NK-92 treated with Interleukin-12 subunit alpha and Interleukin-12 subunit beta, amount 100 ng/mL, for 24 hours (cell line): ENCODE data around the gene H2AZ2.
"Not testable (repeated sequence)": the region's sequence is repeated elsewhere in the genome, so short reads cannot be mapped to it uniquely, and the experiment has no call there.

Experiments
- DNase-seq: peaks from one replicate; lab custom pipeline; 2025; lab: John Stamatoyannopoulos, UW

The H2AZ2 gene

DNA sequence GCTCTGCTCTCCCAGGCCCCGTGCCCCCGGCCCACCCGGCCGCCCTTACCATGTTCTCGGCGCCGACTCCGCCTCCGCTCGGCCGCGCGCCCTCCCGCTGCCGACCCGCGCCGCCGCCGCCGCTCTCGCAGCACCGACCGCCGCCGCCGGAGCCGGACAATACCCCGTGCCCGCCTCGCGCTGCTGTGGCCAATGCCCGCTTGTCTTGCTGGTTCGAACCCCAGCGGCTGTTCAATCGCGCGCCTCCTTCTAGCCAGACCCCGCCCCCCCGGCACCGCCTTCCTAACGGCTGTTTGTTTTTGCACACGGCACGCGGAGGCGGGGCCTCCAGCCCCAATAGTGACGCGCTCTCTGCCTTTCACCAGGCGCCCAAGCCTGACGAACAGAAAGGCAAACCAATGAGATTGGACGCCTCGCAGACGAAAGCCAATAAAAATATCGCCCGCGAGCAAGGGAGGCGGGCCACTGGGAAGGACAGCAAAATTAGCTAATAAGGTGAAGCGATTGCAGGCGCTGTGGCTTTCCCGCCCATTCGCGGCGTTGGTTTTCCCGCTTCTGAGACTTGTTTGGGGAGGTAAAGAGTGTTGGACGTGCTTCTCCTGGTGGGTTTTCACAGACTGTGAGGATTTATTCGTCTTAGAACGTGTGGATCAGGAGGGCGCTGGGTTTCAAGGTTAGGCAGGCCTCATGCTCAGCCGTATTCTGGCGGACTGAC is at the start of gene H2AZ2:
TSS of gene H2AZ2 (minus strand) at position 168 of the 715 bp plus-strand sequence. CDS start at position 52, 116 bp downstream.
- peak; percentile 99 for DNase-seq

DNA sequence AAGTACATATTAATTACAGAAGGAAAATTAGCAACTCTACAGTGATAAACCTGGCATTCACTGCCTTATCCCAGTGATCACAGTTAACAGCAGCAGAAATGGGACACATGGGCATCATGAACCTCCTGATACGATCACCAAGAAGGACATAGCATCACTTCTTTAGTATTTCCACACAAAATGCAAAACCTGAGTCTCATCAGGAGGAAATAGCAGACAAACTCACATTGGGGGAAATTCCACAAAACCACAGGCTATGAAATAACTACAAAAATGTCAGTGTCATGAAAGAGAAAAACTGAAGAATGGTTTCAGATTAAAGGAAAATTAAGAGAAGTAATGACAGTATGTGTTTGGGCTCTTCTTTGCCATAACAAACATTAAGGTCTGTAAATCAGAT is 49.4 kb upstream of the H2AZ2 start:
- no peak for DNase-seq

GRCh38 chr7:44894888-44895580 is 47.1 kb upstream of the H2AZ2 start:
- DNase-seq, result no peak

DNA sequence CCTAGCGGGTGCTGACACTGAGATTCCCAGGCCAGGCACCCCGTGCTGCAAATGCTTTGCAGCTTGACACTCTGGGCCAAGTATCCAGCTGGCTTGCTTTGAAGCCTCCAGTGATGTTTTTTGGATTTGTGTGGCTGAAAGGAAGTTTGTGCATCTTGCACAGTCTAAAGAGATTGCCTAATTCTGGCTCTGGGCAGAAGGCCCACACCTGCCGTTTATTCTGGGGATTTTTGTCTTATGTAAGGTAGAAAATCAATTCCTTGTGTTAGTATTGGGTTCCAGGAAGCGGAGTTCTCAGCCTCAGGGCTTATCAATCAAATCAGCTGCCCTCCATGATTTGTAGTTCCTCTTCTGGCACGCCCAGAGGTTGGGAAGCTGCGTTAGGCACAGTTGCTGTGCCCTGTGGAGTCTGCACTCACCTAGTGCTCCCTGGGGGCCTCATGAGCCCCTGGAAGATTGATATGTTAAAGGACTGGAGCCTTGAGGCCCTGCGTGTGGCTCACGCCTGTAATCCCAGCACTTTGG is 45.9 kb upstream of the H2AZ2 start:
- no peak for DNase-seq

- DNase-seq, result no peak
Measured at GRCh38 chr7:44891791-44892190, 43.9 kb upstream of the H2AZ2 start.

- DNase-seq, result peak; percentile 5
Measured at GRCh38 chr7:44891372-44891771, 43.5 kb upstream of the H2AZ2 start.

DNA sequence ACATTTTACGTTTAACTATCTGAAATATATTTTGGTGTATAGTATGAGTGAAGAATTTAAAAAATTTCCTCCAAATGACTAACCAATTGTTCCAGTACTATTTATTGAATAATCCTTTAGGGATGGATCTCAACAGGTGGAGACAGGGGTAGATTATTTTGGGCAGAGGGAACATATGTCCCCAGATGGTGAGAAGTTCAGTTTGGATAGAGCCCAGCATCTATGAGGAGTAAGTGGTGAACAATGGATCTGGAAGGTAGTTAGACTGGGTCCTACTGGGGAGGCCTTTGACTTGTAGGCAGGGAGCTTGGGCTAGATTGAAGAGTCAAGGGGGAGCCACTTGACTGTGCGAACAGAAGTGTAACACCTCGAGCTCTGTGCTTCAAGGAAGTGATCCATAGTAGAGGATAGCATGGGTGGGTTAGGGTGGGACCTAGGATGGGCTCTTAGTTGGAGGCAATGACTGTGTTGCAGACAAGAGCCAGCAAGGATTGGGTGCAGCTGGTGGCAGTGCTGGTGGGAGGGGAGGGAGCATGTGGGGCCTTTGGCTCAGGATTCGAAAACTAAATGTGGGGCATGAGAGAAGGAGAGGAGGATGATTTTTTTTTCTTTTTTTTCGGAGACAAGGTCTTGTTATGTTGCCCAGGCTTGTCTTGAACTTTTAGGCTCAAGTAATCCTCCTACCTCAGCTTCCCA is 41.3 kb upstream of the H2AZ2 start:
- DNase-seq, result no peak

- DNase-seq, result no peak
Measured at GRCh38 chr7:44887293-44887692, 39.4 kb upstream of the H2AZ2 start.

- DNase-seq, result peak; percentile 85
Measured at GRCh38 chr7:44885394-44886317, 37.8 kb upstream of the H2AZ2 start, which contains the start of gene PURB. PURB (minus strand) TSS chr7:44885530; CDS start chr7:44885348, 182 bp downstream.

DNA sequence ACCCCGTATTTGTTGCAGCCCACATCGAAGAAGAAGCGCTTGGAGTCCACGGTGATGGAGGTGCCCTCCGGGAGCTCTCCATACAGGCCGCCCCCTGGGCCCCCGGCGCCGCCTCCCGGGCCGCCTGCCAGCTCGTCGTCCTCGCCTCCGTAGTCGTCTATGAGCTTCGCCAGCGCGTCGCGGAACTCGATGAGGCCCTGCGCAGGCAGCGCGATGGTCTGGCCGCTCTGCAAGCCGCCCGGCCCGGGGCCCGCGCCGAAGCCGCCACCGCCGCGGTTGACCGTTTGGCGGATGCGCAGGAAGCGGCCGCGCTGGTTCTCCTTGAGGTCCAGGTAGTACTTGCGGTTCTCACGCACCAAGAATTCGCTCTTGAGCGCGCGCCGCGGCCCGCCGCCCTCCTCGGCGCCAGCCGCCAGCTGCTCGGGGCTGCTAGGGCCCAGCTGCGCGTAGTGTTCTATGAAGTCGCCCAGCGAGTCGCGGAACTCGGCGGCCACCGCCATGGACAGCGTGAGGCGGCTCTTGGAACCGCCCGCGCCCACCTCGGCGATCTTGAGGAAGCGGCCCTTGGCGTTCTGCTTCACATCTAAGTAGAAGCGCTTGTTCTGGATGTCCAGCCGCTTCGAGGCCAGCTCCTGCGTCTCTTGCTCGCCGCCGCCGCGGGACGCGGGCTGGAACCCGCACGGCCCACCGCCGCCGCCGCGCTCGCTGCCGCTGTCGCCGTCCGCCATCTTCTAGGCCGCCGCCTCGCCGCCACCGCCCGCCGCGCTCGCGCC is 36.9 kb upstream of the H2AZ2 start:
- peak; percentile 48 for DNase-seq

DNA sequence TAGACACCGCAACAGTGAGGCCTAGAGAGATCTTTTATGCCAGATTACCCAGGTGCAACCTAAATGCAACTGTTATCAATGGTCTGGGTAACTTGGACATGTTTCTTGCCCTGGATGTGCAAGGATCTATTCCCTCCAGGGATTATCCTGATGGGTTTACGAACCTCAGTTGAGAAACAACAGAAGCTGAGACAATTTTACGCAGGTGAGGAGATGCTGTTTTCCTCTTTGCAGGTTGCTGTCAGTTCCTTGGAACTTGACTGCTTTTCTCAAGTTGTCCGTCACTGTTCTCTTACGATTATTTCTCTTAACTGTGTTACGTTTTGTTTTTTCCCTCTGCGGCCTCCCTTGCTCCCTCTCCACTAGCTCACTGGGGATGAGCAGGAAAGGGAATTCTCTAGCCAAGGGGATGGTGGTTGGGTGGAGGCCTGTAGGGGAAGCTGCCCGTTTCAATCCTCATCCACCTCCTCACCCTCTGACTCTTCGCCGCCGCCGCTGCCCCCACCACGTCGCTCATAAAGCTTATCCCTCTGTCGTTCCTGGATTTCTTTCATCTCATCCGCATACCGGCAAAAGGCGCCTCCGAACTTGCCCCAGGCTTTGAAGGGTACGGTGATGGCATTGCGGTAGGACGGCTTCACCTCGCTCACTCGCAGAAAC is 36.2 kb upstream of the H2AZ2 start:
- no peak for DNase-seq

DNA sequence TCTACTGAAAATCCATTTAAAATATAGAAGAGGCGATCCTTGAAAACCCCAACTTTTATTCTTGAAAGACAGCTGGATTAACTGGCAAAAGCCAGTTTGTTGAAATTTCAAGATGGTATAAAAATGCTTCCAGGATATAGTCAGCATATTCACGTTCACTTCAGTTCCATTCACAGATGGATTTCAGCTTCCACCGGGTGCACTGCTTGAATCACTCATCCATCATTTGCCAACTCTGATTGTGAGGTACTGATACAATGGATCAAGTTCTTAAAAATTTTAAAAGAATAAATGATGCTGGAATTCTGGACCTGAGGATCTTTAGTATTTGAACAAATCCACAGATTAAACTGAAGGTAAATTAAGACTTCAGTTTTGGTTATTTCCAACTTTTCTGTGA is 35.0 kb upstream of the H2AZ2 start:
- DNase-seq, result no peak

GRCh38 chr7:44881610-44882009 is 33.7 kb upstream of the H2AZ2 start:
- no peak for DNase-seq

- DNase-seq, result no peak
Measured at GRCh38 chr7:44881066-44881600, 33.2 kb upstream of the H2AZ2 start.

DNA sequence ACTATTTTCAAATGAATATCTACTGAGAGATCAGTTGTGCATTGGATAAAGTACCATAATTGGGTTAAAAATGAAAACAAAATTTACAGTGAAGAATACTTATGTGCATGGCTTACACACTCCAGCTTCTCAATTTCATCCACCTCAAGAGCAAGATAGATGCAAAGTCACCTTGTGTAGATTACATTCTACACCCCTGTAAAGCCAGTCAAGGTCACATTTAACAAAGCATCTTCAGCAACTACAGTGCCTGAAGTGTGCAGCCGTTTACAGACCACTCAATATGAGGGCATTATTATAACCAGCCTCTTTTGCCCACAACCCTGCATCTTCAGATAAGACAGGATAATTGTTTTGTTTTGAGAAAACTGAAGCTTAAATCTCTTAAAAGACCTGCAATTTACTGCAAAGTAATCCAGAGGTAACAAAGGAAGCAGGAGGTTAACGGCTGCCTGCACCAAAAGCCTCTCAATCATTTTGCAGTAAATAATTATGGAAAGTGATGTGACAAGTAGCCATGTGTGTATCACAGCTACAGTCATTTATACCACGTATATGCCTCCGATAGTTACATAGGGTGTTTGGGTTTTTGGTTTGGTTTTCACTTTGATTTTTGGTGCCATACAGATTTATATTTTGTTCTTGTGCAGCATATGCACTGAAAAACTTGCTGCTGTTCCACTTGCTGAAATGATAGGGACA is 32.6 kb upstream of the H2AZ2 start:
- DNase-seq, result no peak

GRCh38 chr7:44876393-44876792 is 28.5 kb upstream of the H2AZ2 start:
- DNase-seq, result no peak

GRCh38 chr7:44875241-44875640 is 27.4 kb upstream of the H2AZ2 start:
- DNase-seq, result no peak

DNA sequence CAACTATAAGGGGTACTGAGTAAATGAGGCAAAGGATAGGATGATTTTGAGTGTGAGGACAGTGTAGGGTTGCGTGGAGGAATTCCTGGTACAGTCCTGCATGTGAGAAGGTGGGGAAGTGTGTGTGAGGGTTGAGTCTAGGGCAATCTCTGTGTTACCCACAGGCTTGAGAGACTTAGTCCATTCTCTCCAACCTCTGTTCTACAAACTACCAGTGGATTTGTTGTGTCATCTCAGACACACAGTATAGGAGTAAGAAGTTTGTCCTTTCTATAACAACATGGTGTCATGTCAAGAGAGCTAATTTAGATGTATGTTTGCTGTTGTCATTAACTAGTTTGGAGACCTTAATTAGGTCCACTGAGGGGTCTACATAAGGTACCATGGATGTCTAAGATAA is 24.9 kb upstream of the H2AZ2 start:
- DNase-seq, result no peak

GRCh38 chr7:44871918-44872317 is 24.0 kb upstream of the H2AZ2 start:
- DNase-seq, result not testable (repeated sequence)
